Fibroblast of mammary gland (primary cell): ENCODE measurements around the gene TXNDC8.

Source experiments
- DNase-seq: peaks from one replicate; pipeline ENCODE4 v3.0.0-alpha.2; 2010; ENCODE audit warnings: low read depth
- H3K4me3 ChIP-seq: 2 replicates; pipeline ENCODE4 v1.5.1; 2011; ENCODE audit warnings: low read depth, mild to moderate bottlenecking, low read length, moderate library complexity; ENCODE audit not compliant: control insufficient read depth
- CTCF ChIP-seq: conservative IDR thresholded peaks from 2 replicates; pipeline ENCODE4 v1.5.1; 2011; ENCODE audit warnings: low read depth, low read length, inconsistent platforms; ENCODE audit not compliant: control insufficient read depth, insufficient read depth

The TXNDC8 gene

GRCh38 chr9:110298043-110298605 is 39.5 kb downstream of the TXNDC8 start:
- no peak overlapping the region for H3K4me3 ChIP-seq
- no peak for DNase-seq
- no peak for TF ChIP-seq CTCF

- H3K4me3 ChIP-seq: no peak overlapping the region
- DNase-seq: no peak
- TF ChIP-seq CTCF: no peak
These were observed 44.4 kb downstream of the TXNDC8 start for GRCh38 chr9:110293248-110293647.

- no peak overlapping the region for H3K4me3 ChIP-seq
- no peak for DNase-seq
- TF ChIP-seq CTCF: no peak
These were observed 45.6 kb downstream of the TXNDC8 start for GRCh38 chr9:110291921-110292557.

- no peak for DNase-seq
- no peak for TF ChIP-seq CTCF
These were observed 47.7 kb downstream of the TXNDC8 start for GRCh38 chr9:110290001-110290400.

GRCh38 chr9:110288503-110288902 is 49.2 kb downstream of the TXNDC8 start:
- no peak for DNase-seq
- H3K4me3 ChIP-seq: no peak overlapping the region
- TF ChIP-seq CTCF: no peak

More at GRCh38 chr9:110290001-110290400, 47.7 kb downstream of the TXNDC8 start:
- no peak overlapping the region for H3K4me3 ChIP-seq

- no peak for TF ChIP-seq CTCF
- H3K4me3 ChIP-seq: no peak overlapping the region
- DNase-seq: no peak
These were observed 50.4 kb downstream of the TXNDC8 start for GRCh38 chr9:110287289-110287680.
